NCI-H1048 (cell line): ENCODE measurements around the gene CNGA3.

ENCODE experiments used
- DNase-seq: peaks from one replicate; lab custom pipeline; 2025; lab: John Stamatoyannopoulos, UW

Gene CNGA3

DNA sequence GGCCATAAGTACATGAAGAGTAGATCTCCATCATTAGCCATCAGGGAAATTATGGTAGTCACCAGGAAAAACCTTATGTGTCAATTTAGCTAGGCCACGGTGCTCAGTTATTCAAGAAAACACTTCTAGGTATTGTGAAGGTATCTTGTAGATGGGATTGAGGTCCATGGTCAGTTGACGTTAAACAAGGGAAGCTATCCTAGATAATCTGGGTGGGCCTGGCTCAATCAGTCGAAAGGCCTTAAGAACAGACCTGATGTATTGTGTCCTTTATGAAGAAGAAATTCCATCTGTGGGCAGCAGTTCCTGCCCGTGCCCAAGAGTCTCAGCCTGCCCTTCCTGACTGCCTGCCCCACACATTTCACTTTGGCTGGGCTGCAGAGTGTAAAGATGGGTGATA, 16.7 kb upstream of the CNGA3 start:
- no peak for DNase-seq

DNA sequence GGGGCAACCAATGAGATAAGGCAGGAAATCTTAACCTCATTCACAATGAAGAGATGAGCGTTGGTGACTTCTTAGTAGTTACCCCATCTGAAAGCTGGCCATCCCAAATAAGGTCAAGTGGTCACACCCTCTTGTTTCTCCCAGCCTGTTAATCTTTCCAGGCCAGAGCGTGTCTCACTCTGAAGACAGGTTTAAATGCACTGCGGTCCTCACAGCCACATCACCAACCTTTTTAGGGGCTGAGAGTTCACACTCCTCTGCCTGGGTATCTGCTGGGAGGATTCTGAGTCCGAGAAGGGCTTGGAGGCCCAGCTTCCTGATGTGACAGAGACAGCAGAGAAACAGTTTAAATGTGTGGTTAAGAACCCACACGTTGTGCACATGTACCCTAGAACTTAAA, 13.3 kb upstream of the CNGA3 start:
- DNase-seq: no peak

DNA sequence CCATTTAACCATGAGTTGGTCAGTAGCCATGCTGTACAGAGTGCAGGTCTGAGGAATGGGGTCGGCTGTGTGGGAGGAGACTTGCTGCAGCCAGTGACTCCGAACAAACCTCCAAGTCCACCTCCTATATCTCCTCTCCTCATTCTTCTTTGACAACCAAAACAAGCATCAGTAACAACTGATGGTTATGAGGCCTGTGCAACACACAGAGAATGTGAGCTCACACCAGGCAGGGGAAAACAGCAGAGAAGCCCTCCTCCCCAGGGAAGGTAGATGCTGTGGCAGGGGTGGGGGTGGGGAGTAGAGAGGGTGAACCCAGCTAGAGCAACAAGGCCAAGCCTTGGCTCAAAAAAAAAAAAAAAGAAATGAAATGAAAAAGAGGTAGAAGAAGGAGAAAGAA, 12.3 kb upstream of the CNGA3 start:
- no peak for DNase-seq

DNA sequence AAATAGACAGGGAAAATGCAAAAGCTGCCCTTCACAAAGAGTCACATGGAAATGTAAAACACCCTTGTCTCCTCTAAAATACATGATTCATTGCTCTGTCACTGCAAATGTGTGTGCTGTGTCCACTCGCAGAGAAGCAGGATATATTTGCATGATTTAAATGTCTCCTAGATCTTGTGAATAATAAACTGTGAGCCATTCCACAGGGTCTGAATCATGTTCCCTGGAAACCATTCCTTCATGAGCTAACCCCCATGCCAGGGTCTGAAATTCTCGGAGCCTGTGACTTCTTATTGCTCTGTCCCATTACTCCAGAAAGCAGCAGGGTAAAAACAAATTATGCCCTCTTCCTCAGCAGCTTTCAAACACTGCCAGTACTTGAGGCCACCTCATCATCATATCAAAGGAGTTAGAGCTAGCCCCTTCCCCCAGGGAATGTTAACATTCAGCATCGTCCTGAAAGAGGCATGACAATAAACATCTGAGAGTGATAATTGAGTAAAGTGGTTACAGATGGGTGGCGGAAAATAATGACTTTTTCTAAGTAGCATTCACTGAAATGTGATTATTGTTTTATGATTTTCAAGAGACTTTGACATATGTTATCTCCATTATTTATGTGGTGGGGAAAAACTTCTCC, 11.7 kb upstream of the CNGA3 start:
- DNase-seq: peak; percentile 23

DNA sequence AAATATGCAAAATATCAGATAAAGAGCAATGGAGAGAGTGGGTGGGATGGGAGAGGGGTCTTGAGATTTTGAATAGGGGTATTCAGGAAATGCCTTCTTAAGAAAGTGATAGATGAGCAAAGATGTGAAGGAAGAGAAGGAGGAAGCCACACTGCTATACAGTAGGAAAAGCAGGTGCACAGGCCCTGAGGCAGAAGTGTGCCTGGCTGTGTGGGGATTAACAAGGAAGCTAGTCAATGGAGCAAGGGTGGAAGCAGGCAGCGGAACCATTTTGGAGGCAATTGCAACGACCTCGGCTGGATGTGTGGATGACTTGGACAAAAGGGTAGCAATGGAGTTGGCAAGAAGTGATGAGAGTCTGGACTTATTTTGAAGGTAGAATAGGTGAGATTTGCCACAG, 11.0 kb upstream of the CNGA3 start:
- DNase-seq: no peak

DNA sequence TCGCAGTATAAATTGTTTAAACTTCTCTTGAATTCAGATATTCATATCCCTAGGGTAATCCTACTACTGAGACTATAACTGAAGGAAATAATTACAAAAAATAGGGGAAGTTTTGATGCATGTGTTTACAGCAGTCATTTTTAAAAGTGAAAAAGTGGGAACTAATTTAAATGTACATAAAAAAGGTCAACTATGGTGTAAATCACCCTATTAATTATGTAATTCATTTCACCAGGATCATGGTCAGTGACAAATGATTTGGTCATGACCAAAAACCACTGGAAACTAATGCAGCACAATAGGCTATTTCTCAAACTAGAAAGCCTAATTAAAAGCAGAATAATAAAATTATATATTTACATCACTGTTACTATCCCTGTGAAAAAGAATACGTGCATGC, 5.0 kb upstream of the CNGA3 start:
- DNase-seq: no peak

DNA sequence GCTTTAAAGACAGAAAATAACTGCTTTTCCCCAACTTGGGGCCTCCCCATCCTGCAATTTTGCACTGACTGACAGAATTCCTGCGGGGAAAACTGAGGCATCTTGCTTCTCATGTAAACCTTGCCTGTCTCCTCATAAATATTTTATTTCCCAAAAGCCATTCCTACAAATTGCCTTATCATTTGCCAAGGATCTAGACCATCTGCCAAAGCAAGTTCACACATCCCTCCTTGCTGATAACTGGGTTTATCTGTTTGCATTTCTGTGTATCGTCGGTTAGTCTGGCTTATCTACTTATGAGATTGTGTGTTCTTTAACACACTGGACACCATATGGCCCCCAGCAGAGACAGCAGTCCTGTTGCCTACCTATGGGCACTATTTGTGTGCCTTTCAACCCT, 3.0 kb upstream of the CNGA3 start:
- no peak for DNase-seq

DNA sequence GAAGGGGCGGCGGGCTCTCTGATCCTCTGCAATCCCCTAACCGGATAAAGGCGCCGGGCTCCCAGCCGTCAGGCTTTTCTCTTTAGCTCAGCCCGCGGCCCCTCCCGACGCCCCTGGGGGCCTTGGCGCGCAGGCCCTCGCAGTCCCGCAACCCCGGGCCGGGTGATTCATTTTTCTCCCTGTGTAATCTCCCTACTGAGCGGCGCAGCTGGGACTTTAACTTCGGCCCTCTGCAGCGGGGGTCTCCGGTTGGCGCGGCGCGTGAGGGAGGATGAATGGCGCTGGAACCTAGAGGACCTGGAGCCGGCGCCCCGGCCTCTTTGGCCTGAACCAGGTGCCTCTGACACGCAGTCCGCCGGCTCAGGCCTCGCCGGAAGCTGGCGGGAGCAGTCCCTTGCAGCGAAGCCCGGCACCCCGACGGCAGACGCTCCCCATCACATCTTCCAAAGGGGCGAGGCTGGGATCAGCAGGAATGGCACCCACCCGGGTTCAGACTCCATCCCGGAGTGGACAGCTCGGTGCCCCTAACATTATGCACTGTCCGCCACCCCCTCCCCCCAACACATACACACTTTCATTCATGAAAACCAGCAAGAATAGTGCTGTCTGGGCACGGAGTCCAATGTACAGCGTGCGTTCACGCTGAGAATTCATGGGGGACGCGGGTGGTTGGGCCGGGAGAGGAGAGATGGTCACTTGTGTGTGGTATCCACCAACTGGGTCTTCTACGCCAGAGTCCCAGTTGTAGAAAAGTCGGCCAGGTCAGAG, 1.2 kb downstream of the CNGA3 start:
- no peak for DNase-seq

DNA sequence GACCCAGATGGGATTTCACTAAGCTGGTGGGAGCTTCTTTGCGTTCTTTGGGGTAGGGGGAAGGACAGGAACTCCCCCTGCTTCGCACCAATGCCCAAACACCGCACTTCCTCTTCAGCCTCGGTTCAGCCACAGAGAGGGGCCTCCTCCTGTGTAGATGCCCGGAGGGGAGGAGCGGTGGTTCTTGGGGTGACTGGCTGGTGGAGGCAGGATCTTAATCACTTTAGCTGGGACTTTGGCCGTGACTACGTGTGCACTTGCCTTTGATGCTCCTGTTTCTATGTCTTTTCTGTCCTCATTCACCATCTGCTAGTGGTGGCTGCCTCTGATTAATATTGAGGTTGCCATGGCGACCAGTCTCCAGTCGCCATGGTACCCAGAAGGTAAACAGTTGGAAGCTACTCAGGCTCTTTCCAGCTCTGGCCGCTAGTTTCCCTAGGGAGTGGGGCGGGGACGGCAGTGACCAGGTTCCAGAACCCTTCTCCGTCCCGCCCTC, 1.9 kb downstream of the CNGA3 start:
- no peak for DNase-seq

DNA sequence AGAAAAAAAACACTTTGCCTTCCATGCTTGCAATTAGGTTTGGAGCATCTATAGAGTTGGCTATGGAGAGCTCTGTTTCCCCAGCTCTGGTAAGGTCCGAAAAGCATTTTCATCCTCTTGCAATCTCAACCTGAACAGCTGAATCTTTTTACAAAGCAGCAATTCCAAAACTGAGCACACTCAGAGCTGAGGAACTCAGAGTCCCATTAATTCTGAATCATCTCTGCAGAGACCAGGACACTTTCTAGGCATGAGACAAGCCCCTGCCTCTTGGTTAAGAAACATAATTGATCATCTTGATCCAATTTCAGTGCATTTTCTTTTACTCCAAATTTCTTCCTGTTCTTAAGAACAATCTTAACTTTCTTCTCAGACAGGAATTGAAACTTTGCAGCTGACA, 4.2 kb downstream of the CNGA3 start:
- DNase-seq: no peak

DNA sequence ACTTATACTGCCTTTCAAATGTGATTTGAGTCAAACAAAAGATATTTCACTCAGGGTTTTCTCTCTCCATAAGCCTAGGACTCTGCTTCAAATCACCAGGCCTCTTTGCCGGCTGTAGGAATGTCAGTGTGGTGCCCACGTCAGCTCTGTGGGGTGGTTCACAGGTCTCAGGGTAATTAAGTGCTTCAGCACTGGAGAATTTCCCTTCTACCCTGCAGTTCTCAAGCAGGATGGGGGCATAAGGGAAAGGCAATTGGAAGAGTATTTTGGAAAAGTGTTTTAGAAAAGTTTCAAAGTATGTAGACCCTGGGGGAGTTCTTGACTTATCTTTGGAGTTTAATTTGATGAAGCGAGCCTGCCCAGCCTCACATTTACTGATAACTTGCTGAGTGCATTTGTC, 9.6 kb downstream of the CNGA3 start:
- DNase-seq: no peak

DNA sequence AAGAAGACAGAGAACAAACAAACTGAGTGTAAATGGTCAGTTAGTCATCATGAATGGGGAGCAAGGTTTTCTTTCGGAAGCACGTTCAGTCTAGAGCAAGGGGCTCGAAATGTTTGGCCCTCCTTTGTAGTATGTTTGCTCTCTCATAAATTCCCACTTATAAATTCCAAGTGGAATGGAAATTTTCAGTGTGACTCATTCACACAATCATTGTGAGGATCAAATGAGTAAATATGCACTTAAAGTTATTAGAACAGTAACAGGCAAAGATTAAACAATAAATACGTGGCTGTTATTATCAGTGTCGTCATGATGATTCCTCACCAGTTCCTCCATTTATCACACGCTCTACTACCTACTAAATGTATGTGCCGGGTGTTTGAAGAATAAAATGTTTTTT, 10.5 kb downstream of the CNGA3 start:
- no peak for DNase-seq

DNA sequence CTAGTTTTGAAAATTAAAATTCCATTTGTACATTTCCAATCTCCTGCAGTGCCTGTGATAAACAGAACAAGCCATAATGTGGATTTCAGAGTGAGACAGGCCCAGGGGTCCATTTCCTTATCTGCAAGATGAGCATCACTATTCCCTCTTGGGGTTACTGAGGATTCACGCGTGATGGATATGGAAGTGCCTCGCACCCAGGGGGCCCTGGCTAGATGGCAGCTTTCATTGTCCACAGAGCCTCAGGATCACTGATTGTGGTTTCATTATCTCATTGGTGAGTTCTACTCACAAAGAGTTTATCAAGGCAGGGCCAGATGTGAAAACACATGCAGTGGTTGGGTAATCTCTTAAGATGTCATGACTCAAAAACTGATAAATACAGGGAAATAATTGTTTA, 11.6 kb downstream of the CNGA3 start:
- DNase-seq: no peak

DNA sequence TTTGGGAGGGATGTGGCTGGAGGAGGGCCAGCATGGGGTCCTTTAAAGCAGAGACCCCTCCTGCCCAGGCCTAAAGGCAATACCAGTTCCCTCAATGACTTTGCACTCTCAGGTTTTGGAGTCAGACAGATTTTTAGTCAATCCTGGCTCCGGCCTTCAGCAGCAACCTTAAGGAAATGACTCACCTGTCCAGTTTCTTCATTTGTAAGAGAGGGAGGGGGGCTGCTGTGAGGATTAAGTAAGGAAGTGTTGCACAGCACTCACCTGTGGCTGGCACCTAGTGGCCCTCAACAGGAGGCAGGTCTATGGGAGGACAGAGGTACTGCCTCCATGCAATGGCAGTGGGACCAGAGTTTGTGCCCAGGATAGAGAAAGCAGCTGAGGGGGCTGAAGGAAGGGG, 13.7 kb downstream of the CNGA3 start:
- no peak for DNase-seq

DNA sequence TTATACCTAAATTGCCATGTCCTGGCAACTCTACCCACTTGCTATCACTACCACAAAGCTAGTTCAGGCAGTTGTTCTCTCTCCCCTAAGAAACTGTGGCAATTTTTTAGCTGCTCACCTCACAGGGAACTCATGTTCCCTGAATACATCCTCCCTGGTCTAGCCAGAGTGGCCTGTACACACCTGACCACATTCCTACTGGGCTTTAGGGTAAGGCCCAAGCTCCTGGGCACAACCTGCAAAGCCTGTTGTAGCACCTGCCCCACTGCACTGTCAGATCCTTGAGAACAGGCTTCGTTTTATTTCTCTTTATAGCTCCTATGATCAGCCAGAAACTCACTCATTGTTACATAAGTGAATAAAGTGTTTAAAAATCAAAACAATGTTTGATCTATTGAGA, 21.5 kb downstream of the CNGA3 start:
- DNase-seq: no peak

DNA sequence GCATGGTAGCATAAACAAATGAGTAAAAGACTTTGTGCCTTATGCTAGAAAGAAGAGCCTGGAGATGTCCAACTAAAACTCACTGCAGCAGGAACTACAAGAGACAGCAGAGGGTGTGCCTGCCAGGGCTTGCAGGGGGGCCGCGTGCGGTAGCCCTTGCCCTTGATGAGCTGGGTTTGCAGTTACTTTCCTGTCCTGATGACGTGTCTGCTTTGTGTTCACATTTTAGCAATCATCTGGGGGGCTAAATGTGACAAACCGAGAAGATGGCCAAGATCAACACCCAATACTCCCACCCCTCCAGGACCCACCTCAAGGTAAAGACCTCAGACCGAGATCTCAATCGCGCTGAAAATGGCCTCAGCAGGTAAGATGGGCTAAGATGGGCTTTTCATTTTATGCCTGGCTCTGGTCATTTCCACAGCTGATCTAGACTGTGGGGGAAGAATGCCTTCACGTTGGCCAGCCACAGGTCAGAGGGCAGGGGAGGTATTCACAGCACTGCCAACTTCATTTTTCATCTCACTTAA, 23.5 kb downstream of the CNGA3 start:
- no peak for DNase-seq

DNA sequence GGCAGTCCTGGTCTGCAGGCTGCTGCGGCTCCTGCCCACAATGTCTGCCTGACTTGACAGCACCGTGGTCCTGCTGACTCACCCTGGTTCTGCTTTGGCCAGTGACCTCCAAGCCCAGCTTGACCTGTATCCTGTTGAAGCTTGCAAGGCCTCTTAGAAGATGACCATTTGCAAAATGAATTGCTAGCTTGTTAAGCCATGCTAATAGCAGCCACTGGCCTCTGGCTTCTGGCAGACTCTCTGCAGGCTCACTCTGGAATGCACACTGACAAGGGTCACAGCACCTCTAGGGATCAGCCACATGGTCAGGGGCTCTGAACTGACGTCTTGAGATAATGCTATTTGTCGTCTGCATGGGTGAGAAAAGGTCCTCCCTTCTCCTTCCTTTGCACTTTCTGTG, 25.9 kb downstream of the CNGA3 start:
- DNase-seq: no peak

DNA sequence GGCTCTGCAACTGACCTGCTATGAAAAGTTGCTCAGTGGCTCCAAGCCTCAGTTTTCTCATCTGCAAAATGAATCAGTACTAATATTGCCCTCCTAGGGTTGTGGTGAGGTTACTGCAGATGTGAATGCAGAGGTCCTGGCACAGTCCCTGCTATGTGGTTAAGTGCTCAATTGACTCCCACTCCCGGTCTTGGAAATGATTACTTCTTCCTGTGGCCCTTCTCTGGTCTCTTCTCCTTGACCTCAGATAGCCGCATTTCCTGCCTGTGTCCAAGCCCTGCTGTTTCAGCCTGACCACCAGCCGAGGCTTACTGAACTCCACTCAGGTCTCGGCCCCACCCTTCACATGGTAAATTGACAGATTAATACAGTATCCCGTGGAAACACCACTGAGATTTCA, 26.3 kb downstream of the CNGA3 start:
- no peak for DNase-seq

DNA sequence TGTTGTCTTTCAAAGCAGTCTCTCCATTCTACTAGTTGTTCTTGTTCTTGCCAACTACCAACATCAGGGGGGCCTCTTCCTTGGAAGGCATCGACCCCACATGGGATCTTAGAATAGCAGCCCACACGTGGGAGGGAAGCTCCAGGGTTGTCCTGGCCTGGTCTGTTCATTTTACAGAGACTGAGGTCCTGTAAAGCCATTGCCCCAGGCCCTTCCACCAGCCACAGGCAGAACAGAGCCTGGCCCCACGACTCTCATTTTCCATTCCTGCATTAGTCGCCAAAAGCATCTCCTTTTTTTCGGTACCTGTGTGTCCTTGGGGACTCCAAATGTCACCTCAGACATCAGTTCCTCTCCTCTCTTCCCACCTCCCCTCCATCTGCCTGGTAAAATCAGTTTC, 28.0 kb downstream of the CNGA3 start:
- DNase-seq: no peak

DNA sequence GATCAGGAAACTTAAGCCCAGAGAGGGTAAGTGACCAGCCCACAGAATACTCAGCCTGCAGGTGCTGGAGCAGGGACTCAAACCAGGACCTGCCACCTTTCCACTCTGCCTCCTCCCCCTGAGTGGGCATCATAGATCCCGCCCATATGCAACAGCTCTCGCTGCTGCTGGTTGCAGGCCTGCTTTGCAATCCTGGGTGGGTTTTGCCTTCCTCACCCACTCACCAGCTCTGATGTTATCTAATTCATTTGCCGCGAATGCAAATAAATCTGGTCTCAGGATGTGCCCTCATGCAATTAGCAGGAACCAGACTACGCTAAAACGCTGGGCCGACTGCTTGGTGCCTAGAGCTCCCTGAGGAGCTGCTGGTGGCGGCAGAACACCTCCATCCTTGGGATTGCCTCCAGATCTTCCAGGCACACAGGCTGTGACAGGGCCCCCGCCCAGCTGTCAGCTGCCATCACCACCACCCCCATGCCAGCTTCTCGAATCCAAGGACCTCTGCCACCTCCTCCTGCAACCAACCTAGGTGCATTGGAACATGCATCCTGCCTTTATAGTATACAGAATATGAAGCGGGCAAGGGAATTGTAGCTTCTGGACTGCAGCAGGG, 28.8 kb downstream of the CNGA3 start:
- DNase-seq: no peak

DNA sequence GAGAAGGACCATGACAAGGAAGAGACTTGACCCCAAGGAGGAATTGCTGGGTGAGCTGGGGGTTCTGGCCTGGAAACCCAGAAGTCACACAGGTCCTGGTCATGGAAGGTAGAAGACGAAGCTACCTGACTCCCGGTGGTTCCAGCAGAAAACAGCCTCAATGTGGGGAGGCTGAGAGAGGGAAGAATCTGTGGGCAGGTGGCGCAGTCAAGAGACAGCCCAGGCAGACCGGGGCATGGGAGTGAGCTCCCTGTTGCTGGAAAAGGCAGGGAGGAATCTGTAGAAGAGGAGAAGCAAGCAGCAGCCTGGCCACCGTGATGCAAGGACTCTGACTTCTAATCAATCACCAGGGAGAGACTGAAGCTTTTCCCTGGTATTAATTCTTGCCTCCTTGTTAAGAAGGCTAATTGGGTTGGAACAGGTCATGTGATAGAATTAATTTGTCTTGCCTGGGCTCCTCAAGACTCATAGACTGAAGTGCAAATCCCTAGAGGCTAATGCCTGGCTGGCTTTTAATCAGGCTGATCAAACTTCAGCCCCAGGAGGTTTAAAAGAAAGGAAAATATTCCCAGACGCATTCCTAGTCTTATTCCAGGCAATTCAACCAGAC, 30.1 kb downstream of the CNGA3 start:
- DNase-seq: no peak

DNA sequence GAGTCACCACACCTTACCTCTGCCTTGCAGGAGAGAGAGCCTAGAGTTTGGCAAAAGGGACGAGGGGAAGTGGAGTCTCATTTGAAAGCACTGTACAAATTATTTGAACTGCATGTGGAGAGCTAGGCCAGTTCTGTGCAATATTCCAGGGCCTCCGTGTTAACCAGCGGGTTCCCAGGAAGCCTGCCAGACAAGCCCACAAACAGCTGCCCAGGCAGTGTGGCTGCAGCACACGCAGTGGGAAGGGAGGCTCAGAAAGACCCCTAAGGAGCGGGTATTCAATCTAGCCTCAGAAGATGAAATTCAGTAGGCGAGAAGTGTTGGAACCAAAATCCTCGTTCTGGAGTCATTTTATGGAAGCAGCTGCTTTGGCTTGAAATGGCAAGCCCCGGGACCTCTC, 30.7 kb downstream of the CNGA3 start:
- DNase-seq: no peak

DNA sequence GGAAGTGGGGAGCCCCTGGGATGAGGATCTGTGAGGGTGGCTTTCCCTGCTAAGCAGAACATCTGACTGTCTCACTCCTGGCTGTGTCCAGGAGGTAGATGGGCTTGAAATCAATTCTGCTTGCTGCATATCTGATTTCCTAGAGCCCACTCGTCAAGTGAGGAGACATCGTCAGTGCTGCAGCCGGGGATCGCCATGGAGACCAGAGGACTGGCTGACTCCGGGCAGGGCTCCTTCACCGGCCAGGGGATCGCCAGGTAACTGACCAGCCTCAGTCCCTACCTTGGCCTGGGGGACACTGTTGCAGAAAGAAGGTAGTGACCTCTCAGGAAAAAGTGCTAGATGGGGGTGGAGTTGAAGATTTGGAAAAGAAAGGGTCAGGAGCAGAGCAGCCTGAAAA, 31.3 kb downstream of the CNGA3 start:
- DNase-seq: no peak
